Activated naive CD4-positive, alpha-beta T cell (primary cell): Measurements from ENCODE around the gene PPP1R13L.
A peak's percentile ranks its signal among the peaks of the same experiment; 100 is the strongest.
"Not testable (repeated sequence)": the region's sequence is repeated elsewhere in the genome, so short reads cannot be mapped to it uniquely, and the experiment has no call there.

Source experiments
- DNase-seq, 4 experiments: peaks; one replicate each; lab custom pipeline; 2025; lab: John Stamatoyannopoulos, UW

Gene PPP1R13L

GRCh38 chr19:45429896-45430295 lies 25.0 kb upstream of the PPP1R13L start:
- not testable (repeated sequence) for DNase-seq

GRCh38 chr19:45428384-45429231 lies 23.7 kb upstream of the PPP1R13L start:
- no peak for DNase-seq

- no peak for DNase-seq
Measured at GRCh38 chr19:45424191-45425058, 19.6 kb upstream of the PPP1R13L start.

- peak in 3 of 4 experiments; percentile 55 to 70 (median 56) for DNase-seq
Measured at GRCh38 chr19:45423589-45424190, 18.8 kb upstream of the PPP1R13L start, which contains the start of gene ERCC1. Gene ERCC1, minus strand, starts transcription at chr19:45423917. Its CDS starts 543 bp downstream, at chr19:45423374.

GRCh38 chr19:45423033-45423588 lies 18.2 kb upstream of the PPP1R13L start:
- DNase-seq, result peak in 1 of 4 experiments; percentile 37

- DNase-seq, result no peak
Measured at GRCh38 chr19:45421947-45422498, 17.2 kb upstream of the PPP1R13L start.

- no peak for DNase-seq
Measured at GRCh38 chr19:45420871-45421270, 16.0 kb upstream of the PPP1R13L start.

GRCh38 chr19:45420356-45420755 lies 15.5 kb upstream of the PPP1R13L start:
- DNase-seq, result no peak

GRCh38 chr19:45419895-45420294 lies 15.0 kb upstream of the PPP1R13L start:
- no peak for DNase-seq

GRCh38 chr19:45419396-45419795 lies 14.5 kb upstream of the PPP1R13L start:
- DNase-seq, result no peak

- DNase-seq, result no peak
Measured at GRCh38 chr19:45418802-45419201, 13.9 kb upstream of the PPP1R13L start.

GRCh38 chr19:45417151-45417550 lies 12.3 kb upstream of the PPP1R13L start:
- DNase-seq, result no peak

- DNase-seq, result no peak
Measured at GRCh38 chr19:45414468-45414867, 9.6 kb upstream of the PPP1R13L start.

- no peak for DNase-seq
Measured at GRCh38 chr19:45413497-45413896, 8.6 kb upstream of the PPP1R13L start.

GRCh38 chr19:45410330-45410729 lies 5.5 kb upstream of the PPP1R13L start:
- not testable (repeated sequence) for DNase-seq

- DNase-seq, result no peak
Measured at GRCh38 chr19:45409557-45409920, 4.7 kb upstream of the PPP1R13L start.

- DNase-seq, result no peak
Measured at GRCh38 chr19:45408830-45409556, 4.1 kb upstream of the PPP1R13L start.

GRCh38 chr19:45408121-45408520 lies 3.3 kb upstream of the PPP1R13L start:
- no peak for DNase-seq

- DNase-seq, result not testable (repeated sequence)
Measured at GRCh38 chr19:45407585-45407984, 2.7 kb upstream of the PPP1R13L start.

GRCh38 chr19:45407091-45407375 lies 2.2 kb upstream of the PPP1R13L start:
- DNase-seq, result no peak
